Fibroblast of lung (primary cell): ENCODE results near the gene DDX23. TPM values are rescaled to one million over a fixed set of nuclear protein-coding genes. Genes with fewer than 3 reads are reported as not detected.
A peak's percentile ranks its signal among the peaks of the same experiment; 100 is the strongest.

Source experiments
- DNase-seq, 2 donors: peaks; one replicate each; pipeline versions ENCODE4 v3.0.0 to v3.0.0-alpha.2; 2010; ENCODE audit warnings: low read depth in 2 of 2
- H2AFZ ChIP-seq: 2 replicates; pipeline ENCODE4 v1.5.1; 2012; ENCODE audit warnings: low read length, control low read depth, inconsistent platforms
- H3K27ac ChIP-seq: 2 replicates; pipeline ENCODE4 v1.5.1; 2011; ENCODE audit warnings: low read length, control low read depth; ENCODE audit not compliant: insufficient read depth
- H3K27me3 ChIP-seq: 2 replicates; pipeline ENCODE4 v1.5.1; 2011; ENCODE audit warnings: mild to moderate bottlenecking, low read length; ENCODE audit not compliant: control insufficient read depth, insufficient read depth
- H3K36me3 ChIP-seq: 2 replicates; pipeline ENCODE4 v1.5.1; 2011; ENCODE audit warnings: low read length; ENCODE audit not compliant: control insufficient read depth, insufficient read depth
- H3K4me1 ChIP-seq: 2 replicates; pipeline ENCODE4 v1.5.1; 2011; ENCODE audit warnings: low read length; ENCODE audit not compliant: control insufficient read depth, insufficient read depth; ENCODE audit errors: extremely low read depth
- H3K4me2 ChIP-seq: 2 replicates; pipeline ENCODE4 v1.5.1; 2011; ENCODE audit warnings: low read length, control low read depth; ENCODE audit not compliant: insufficient read depth; ENCODE audit errors: extremely low read depth
- H3K4me3 ChIP-seq, 4 experiments: fragments of 200-600 bp in 1 of 4; sonication (generic) in 1 of 4; replicated peaks in 1 of 4; 2 replicates each; pipeline ENCODE4 v1.5.1; 2011 to 2016; ENCODE audit warnings: low read length in 4 of 4, low read depth in 3 of 4, mild to moderate bottlenecking in 3 of 4, control low read depth in 2 of 4, inconsistent platforms in 1 of 4, mixed read lengths in 1 of 4; ENCODE audit not compliant: insufficient read depth in 1 of 4; ENCODE audit errors: control extremely low read depth in 1 of 4
- H3K79me2 ChIP-seq: 2 replicates; pipeline ENCODE4 v1.5.1; 2012; ENCODE audit warnings: mild to moderate bottlenecking, low read length, inconsistent platforms; ENCODE audit not compliant: control insufficient read depth, insufficient read depth
- H3K9ac ChIP-seq: 2 replicates; pipeline ENCODE4 v1.5.1; 2011; ENCODE audit warnings: mild to moderate bottlenecking, low read length, control low read depth; ENCODE audit not compliant: insufficient read depth
- H3K9me3 ChIP-seq: 2 replicates; pipeline ENCODE4 v1.5.1; 2012; ENCODE audit warnings: low read depth, low read length; ENCODE audit not compliant: control insufficient read depth, insufficient read depth
- H4K20me1 ChIP-seq: 2 replicates; pipeline ENCODE4 v1.5.1; 2011; ENCODE audit warnings: low read length; ENCODE audit not compliant: control insufficient read depth, insufficient read depth; ENCODE audit errors: extremely low read depth
- EZH2 ChIP-seq: IDR thresholded peaks from 2 replicates; pipeline ENCODE4 v1.5.1; 2012; ENCODE audit warnings: low read length, control low read depth, mild to moderate bottlenecking; ENCODE audit errors: missing control alignments
- polyA plus RNA-seq, 2 donors: library from polyadenylated mRNA; depleted of rRNA in 1 of 2; stranded (reverse) in 1 of 2; unstranded in 1 of 2; fragments of >200 nt; gene quantifications; 2 replicates each; pipeline ENCODE4 v1.2.1, GENCODE V29; 2011 to 2012; ENCODE audit warnings: missing spikeins in 1 of 2
- total RNA-seq: library from RNA; depleted of rRNA; stranded (reverse); fragments of >200 nt; gene quantifications from 2 replicates; pipeline ENCODE4 v1.2.1, GENCODE V29; 2014
- TF ChIP-seq, protein P1 (sequence below), 2 donors: IDR thresholded peaks in 1 of 2; conservative IDR thresholded peaks in 1 of 2; 1 replicate in 1 of 2; 2 replicates in 1 of 2; pipeline ENCODE4 v1.5.1; 2011 to 2012; ENCODE audit warnings: low read length in 2 of 2, control low read depth in 1 of 2, inconsistent platforms in 1 of 2, low read depth in 1 of 2, mild to moderate bottlenecking in 1 of 2

The DDX23 gene
- total and polyA plus RNA-seq, 2 donors (not counting 1 experiment from before 2014, with no cell fraction given), result 48.6 to 62.4 TPM

DNA sequence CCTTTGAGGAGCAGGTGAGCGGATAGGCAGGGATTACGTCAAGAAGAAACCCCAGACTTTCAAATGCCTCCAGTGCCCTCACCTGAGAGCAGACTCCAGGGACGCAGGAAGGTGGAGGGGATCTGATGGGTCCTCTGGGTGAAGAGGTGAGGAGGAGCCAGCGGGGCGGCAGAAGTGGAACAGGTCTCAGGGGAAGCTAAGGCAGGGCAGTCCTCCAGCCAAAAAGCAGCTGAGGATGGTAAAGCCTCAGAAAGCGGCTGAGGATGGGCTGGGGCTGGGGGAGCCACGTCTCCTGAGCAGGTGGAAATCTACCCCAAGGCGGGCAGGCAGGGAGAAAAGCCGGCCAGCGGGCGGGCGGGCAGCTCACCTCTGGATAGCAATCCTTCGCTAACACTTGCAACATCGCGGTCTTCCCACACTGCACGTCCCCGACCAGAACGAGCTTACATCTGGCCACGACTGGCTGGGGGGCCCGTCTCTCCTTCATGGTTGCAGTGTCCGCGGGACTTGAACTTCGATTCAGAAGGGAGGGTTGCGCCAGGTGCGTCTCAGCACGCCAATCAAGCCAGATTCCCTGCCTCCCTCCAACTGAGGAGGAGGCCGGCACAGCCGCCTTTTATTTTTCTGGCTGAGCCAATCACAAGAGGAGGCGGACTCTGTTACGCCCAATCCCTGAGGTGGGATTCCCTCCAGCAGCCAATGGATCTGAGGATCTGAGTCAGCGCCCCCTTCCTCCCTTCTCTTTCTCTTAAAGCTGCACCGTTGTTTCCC is 13.5 kb upstream of the DDX23 start, which contains the start of gene RND1:
Gene RND1 (minus strand): TSS at position 590 of the 771 bp plus-strand sequence. CDS start 103 bp downstream, at position 487.
- peaks cover 30% of the 10 kb centered on the region for H3K27me3 ChIP-seq
- no peaks in the 10 kb centered on the region for H3K79me2 ChIP-seq
- H3K36me3 ChIP-seq, result no peaks in the 10 kb centered on the region
- no peak for TF ChIP-seq EZH2
- TF ChIP-seq, protein P1, sequence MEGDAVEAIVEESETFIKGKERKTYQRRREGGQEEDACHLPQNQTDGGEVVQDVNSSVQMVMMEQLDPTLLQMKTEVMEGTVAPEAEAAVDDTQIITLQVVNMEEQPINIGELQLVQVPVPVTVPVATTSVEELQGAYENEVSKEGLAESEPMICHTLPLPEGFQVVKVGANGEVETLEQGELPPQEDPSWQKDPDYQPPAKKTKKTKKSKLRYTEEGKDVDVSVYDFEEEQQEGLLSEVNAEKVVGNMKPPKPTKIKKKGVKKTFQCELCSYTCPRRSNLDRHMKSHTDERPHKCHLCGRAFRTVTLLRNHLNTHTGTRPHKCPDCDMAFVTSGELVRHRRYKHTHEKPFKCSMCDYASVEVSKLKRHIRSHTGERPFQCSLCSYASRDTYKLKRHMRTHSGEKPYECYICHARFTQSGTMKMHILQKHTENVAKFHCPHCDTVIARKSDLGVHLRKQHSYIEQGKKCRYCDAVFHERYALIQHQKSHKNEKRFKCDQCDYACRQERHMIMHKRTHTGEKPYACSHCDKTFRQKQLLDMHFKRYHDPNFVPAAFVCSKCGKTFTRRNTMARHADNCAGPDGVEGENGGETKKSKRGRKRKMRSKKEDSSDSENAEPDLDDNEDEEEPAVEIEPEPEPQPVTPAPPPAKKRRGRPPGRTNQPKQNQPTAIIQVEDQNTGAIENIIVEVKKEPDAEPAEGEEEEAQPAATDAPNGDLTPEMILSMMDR (conservative IDR thresholded peaks at IDR 0.05 in 1 of 2, IDR thresholded peaks at IDR 0.05 in 1 of 2; ENCODE audit: low read depth in 1 of 2, low read length in 2 of 2), result peak in 1 of 2 donors; percentile 18
- H3K9me3 ChIP-seq, result no peaks in the 10 kb centered on the region
- peak within 1 kb of the TSS; percentile 53 for H3K9ac ChIP-seq
- no peak within 1 kb of the TSS for H3K27ac ChIP-seq
- peak; percentile 87 to 91 for DNase-seq
- H3K4me2 ChIP-seq, result peak within 1 kb of the TSS; percentile 97
- H4K20me1 ChIP-seq, result no peaks in the 10 kb centered on the region
- H2AFZ ChIP-seq, result peak within 1 kb of the TSS; percentile 94
- H3K4me3 ChIP-seq, result peak within 1 kb of the TSS; percentile 69 to 81 (median 74)
- peaks cover 8% of the 10 kb centered on the region for H3K4me1 ChIP-seq

DNA sequence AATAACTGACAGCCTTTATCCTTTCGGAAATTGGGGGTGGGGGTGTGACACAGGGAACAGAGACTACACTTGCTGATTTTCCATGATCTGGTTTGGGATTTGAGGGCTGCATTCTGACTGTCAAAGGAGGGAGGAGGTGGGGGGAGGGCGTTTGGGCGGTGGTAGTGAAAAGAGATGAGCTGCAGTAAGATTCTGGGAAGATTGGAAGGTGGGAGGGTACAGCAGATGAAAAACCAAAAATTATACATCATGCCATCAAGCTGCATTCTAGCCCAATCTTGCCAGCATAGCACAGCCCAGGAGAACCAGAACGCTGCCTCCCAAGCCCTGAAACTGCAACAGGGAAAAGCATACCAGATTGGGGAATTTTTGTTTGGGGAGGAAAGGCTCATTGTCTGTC is 11.3 kb upstream of the DDX23 start:
- Histone ChIP-seq H4K20me1 (no peaks in the 10 kb centered on the region), H3K79me2 (no peaks in the 10 kb centered on the region), H3K4me2 (no peak overlapping the region), H3K27me3 (peaks cover 30% of the 10 kb centered on the region), H2AFZ (no peak overlapping the region), H3K27ac (no peak overlapping the region), H3K9me3 (no peaks in the 10 kb centered on the region), H3K9ac (no peak overlapping the region), H3K36me3 (no peaks in the 10 kb centered on the region), H3K4me1 (peaks cover 8% of the 10 kb centered on the region), H3K4me3 (no peak overlapping the region)
- DNase-seq, result no peak
- TF ChIP-seq, protein P1 (conservative IDR thresholded peaks at IDR 0.05 in 1 of 2, IDR thresholded peaks at IDR 0.05 in 1 of 2; ENCODE audit: low read depth in 1 of 2, low read length in 2 of 2), result no peak
- no peak for TF ChIP-seq EZH2

DNA sequence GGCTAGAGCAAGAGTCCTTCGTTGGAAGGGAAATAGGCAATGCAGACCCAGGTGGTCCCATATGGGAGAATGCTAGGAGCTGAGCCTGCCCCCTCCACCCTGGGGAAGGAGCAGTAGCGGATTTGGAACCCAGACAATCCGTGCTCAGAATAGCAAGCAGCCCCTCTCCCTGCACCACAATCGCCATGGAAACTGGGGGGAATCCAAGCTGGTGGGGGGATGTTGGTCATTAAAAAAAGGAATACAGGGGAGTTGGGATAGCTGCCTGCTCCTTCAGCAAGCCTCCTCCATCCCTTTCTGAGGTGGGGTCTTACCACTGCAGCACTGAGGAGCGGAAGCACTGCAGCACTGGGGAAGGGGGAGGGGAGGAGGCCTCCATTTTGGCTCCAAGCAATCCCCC is 10.8 kb upstream of the DDX23 start:
- Histone ChIP-seq H3K4me2 (no peak overlapping the region), H3K9me3 (no peaks in the 10 kb centered on the region), H3K4me3 (no peak overlapping the region), H2AFZ (no peak overlapping the region), H3K36me3 (no peaks in the 10 kb centered on the region), H3K27me3 (peaks cover 30% of the 10 kb centered on the region), H3K9ac (no peak overlapping the region), H4K20me1 (no peaks in the 10 kb centered on the region), H3K79me2 (no peaks in the 10 kb centered on the region), H3K27ac (no peak overlapping the region), H3K4me1 (peaks cover 8% of the 10 kb centered on the region)
- no peak for TF ChIP-seq EZH2
- TF ChIP-seq, protein P1 (conservative IDR thresholded peaks at IDR 0.05 in 1 of 2, IDR thresholded peaks at IDR 0.05 in 1 of 2; ENCODE audit: low read depth in 1 of 2, low read length in 2 of 2), result no peak
- no peak for DNase-seq
